Endothelial cell of umbilical vein (primary cell): ENCODE data around the gene ADGRD2. TPM values are rescaled to one million over a fixed set of nuclear protein-coding genes. Genes with fewer than 3 reads are reported as not detected.
A peak's percentile ranks its signal among the peaks of the same experiment; 100 is the strongest.

Experiments used
- BruUV-seq: library from RNA; stranded (reverse); fragments of 400-500 nt; replicated peaks from 2 replicates; lab custom pipeline; 2021; lab: Mats Ljungman, UMichigan
- CTCF ChIA-PET: fragments of 300-600, 350-600 bp; sonication (Branson Sonifier 250); formaldehyde crosslinking; loops from one replicate; lab custom pipeline; 2021; ENCODE audit warnings: antibody characterized with exemption, inconsistent platforms; lab: Charles Lee
- POLR2A ChIA-PET: fragments of 300-600, 350-600 bp; sonication (Branson Sonifier 250); formaldehyde crosslinking; loops from one replicate; lab custom pipeline; 2021; ENCODE audit warnings: antibody characterized with exemption, inconsistent platforms; lab: Charles Lee
- DNase-seq: peaks from one replicate; pipeline ENCODE4 v3.0.0-alpha.2; 2011; ENCODE audit warnings: low read depth, low spot score
- FAIRE-seq: peaks from 2 replicates; lab custom pipeline; 2011; peaks lifted over from hg19 to GRCh38; lab: Jason Lieb, UNC
- H2AFZ ChIP-seq: 2 replicates; pipeline ENCODE4 v1.6.0; 2012; ENCODE audit warnings: low read depth, low read length, control low read depth, inconsistent platforms
- H3K27ac ChIP-seq: 2 replicates; pipeline ENCODE4 v1.5.1; 2011; ENCODE audit warnings: low read depth, mild to moderate bottlenecking, control low read depth, low read length, moderate library complexity; ENCODE audit not compliant: insufficient read depth
- H3K27me3 ChIP-seq, 2 experiments: 2 replicates each; pipeline versions ENCODE4 v1.6.0 to v1.6.1; 2011; ENCODE audit warnings: low read length in 2 of 2, mixed read lengths in 1 of 2; ENCODE audit not compliant: control insufficient read depth in 2 of 2, insufficient read depth in 2 of 2
- H3K36me3 ChIP-seq, 2 experiments: 2 replicates in 1 of 2; 3 replicates in 1 of 2; pipeline ENCODE4 v1.5.1; 2011; ENCODE audit warnings: low read length in 2 of 2, mild to moderate bottlenecking in 1 of 2, moderate library complexity in 1 of 2; ENCODE audit not compliant: control insufficient read depth in 2 of 2, insufficient read depth in 2 of 2; ENCODE audit errors: extremely low read depth in 1 of 2
- H3K4me1 ChIP-seq: 3 replicates; pipeline ENCODE4 v1.5.1; 2011; ENCODE audit warnings: mild to moderate bottlenecking, low read length; ENCODE audit not compliant: control insufficient read depth, insufficient read depth; ENCODE audit errors: extremely low read depth
- H3K4me2 ChIP-seq: 2 replicates; pipeline ENCODE4 v1.6.1; 2011; ENCODE audit warnings: low read length, control low read depth, mixed read lengths; ENCODE audit not compliant: insufficient read depth
- H3K4me3 ChIP-seq, 3 experiments: fragments of 200-600 bp in 1 of 3; sonication (generic), shearing (Covaris generic) in 1 of 3; replicated peaks in 1 of 3; 2 replicates each; pipeline ENCODE4 v1.5.1; 2011 to 2016; ENCODE audit warnings: control low read depth in 3 of 3, low read length in 3 of 3, mild to moderate bottlenecking in 2 of 3, inconsistent platforms in 1 of 3, low read depth in 1 of 3, moderate library complexity in 1 of 3; ENCODE audit not compliant: insufficient read depth in 1 of 3
- H3K79me2 ChIP-seq: 2 replicates; pipeline ENCODE4 v1.6.0; 2012; ENCODE audit warnings: low read length, inconsistent platforms; ENCODE audit not compliant: control insufficient read depth, insufficient read depth
- H3K9ac ChIP-seq: replicated peaks from 2 replicates; pipeline ENCODE3; 2011; ENCODE audit warnings: low read length, control low read depth; ENCODE audit not compliant: insufficient read depth; ENCODE audit errors: extremely low read depth
- H3K9me1 ChIP-seq: replicated peaks from 3 replicates; pipeline ENCODE4 v1.6.0; 2011; ENCODE audit warnings: mild to moderate bottlenecking, low read length; ENCODE audit not compliant: control insufficient read depth, insufficient read depth; ENCODE audit errors: extremely low read depth
- H3K9me3 ChIP-seq: replicated peaks from 2 replicates; pipeline ENCODE4 v1.5.1; 2012; ENCODE audit warnings: low read length, inconsistent platforms; ENCODE audit not compliant: control insufficient read depth, insufficient read depth
- H4K20me1 ChIP-seq: replicated peaks from 2 replicates; pipeline ENCODE3; 2011; ENCODE audit warnings: mild to moderate bottlenecking, low read length; ENCODE audit not compliant: control insufficient read depth, insufficient read depth; ENCODE audit errors: extremely low read depth
- EZH2 ChIP-seq: IDR thresholded peaks from 2 replicates; pipeline ENCODE4 v1.6.1; 2012; ENCODE audit warnings: borderline replicate concordance, low read depth, mild to moderate bottlenecking, moderate library complexity, low read length, inconsistent platforms; ENCODE audit not compliant: severe bottlenecking
- FOS ChIP-seq: IDR thresholded peaks from 2 replicates; pipeline ENCODE4 v1.6.1; 2011; ENCODE audit warnings: mild to moderate bottlenecking, low read length, moderate library complexity, borderline replicate concordance; ENCODE audit not compliant: insufficient read depth
- GATA2 ChIP-seq: IDR thresholded peaks from 2 replicates; pipeline ENCODE4 v1.7.0; 2011; ENCODE audit warnings: low read depth, mild to moderate bottlenecking, moderate library complexity, mixed read lengths, low read length; ENCODE audit not compliant: insufficient read length, insufficient read depth
- JUN ChIP-seq: IDR thresholded peaks from 2 replicates; pipeline ENCODE4 v1.6.1; 2011; ENCODE audit warnings: borderline replicate concordance, low read depth; ENCODE audit not compliant: insufficient read length, insufficient read depth
- MYC ChIP-seq: IDR thresholded peaks from one replicate; pipeline ENCODE4 v1.6.1; 2011; ENCODE audit warnings: mild to moderate bottlenecking, low read depth, low read length
- POLR2A ChIP-seq: IDR thresholded peaks from 2 replicates; pipeline ENCODE4 v1.6.1; 2012; ENCODE audit warnings: low read depth, mild to moderate bottlenecking, control low read depth, low read length
- POLR2AphosphoS5 ChIP-seq: IDR thresholded peaks from 2 replicates; pipeline ENCODE4 v1.6.1; 2012; ENCODE audit warnings: low read depth, mild to moderate bottlenecking, control low read depth, low read length, moderate library complexity; ENCODE audit not compliant: insufficient read depth
- dilution Hi-C: fragments of 300-500 bp; cut with MboI; formaldehyde crosslinking; loops from one replicate; pipeline ENCODE4 v1.15.0; 2019; ENCODE audit warnings: low sequenced_read_pairs; ENCODE audit not compliant: extremely low pct_ligation_motif_present
- intact Hi-C: fragments of 100-400 bp; cut with micrococcal nuclease; formaldehyde crosslinking; loops from one replicate; pipeline ENCODE4 v1.10.0; 2022
- polyA plus RNA-seq, 4 experiments: library from polyadenylated mRNA; depleted of rRNA in 3 of 4; stranded (reverse) in 3 of 4; unstranded in 1 of 4; fragments of >200 nt; gene quantifications; 2 replicates each; pipeline versions ENCODE4 v1.2.1 to v1.2.3, GENCODE V29; 2011 to 2012; ENCODE audit warnings: missing spikeins in 1 of 4
- total RNA-seq: library from RNA; stranded (reverse); gene quantifications from 2 replicates; pipeline ENCODE4 v1.2.3, GENCODE V29; 2021
- TF ChIP-seq, protein P1 (sequence below): IDR thresholded peaks from 2 replicates; pipeline ENCODE4 v1.6.1; 2011; ENCODE audit not compliant: insufficient read depth, insufficient read length
- TF ChIP-seq, protein P2 (sequence below), 2 donors: IDR thresholded peaks; 1 replicate in 1 of 2; 2 replicates in 1 of 2; pipeline ENCODE4 v1.5.1; 2011; ENCODE audit warnings: low read length in 2 of 2, mild to moderate bottlenecking in 2 of 2, moderate library complexity in 2 of 2, control low read depth in 1 of 2, inconsistent platforms in 1 of 2, low read depth in 1 of 2; ENCODE audit not compliant: insufficient read depth in 1 of 2; ENCODE audit errors: extremely low read depth in 1 of 2

The ADGRD2 gene
- total and polyA plus RNA-seq, 2 donors (not counting 3 experiments of a cell fraction or from before 2014, with no cell fraction given), result not detected

DNA sequence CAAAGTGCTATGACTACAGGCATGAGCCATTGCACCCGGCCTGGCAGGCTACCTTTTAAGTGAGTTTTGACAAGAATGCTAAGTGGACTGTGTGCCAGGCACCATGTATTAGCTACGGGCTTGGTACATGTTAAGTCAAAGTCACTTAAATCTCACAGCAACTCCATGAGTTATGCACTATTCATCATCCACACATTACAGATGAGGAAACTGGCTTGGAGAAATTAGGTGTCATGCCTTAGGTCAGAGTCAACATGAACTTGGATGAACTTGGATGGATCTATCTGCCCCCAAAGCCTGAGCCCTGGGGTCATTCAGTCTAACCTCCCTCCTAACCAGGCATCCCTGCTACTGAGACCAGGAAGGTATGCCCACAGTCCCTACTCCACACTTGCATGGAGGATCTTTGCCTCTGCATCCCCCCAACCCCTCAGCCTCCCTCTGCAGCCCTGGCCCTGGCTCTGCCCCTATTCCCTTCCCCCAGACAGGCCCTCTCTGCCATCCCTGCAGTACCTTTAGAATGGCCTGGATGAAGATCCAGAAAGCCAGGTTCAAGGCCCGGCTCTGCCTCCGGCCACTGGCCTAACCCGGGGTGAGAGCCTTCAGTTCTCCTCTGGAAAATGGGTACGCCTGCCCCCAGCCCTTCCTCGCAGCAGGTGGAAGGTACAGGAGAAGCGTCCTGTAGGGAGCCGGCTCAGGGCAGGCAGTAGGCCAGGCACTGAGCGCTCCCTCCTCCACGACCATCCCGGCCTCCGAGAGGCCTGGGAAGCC, 685 bp upstream of the ADGRD2 start:
- no peak overlapping the region for H3K4me2 ChIP-seq
- BruUV-seq, result no TSS peak
- peaks cover 19 to 29% of the 10 kb centered on the region in 2 experiments for H3K27me3 ChIP-seq
- no peak overlapping the region for H2AFZ ChIP-seq
- no peak overlapping the region for H3K9ac ChIP-seq
- H3K79me2 ChIP-seq, result no peaks in the 10 kb centered on the region
- DNase-seq, result no peak
- TF ChIP-seq EZH2, result peak; percentile 5
- TF ChIP-seq MYC, result no peak
- FAIRE-seq, result no peak
- CTCF ChIA-PET, result interaction anchor here (1.2 kb wide), 1 partner anchor 29 kb away, joined by 3 read pairs; no protein-coding TSS in a partner anchor
- no peaks in the 10 kb centered on the region for H3K9me1 ChIP-seq
- intact Hi-C loops, result no loop called here
- POLR2A ChIA-PET, result no interaction called here
- dilution Hi-C loops, result no loop called here
- peaks cover 3% of the 10 kb centered on the region for H3K4me1 ChIP-seq
- H3K4me3 ChIP-seq, result no peak overlapping the region
- H3K27ac ChIP-seq, result no peak overlapping the region
- H3K36me3 ChIP-seq, result no peaks in the 10 kb centered on the region
- H4K20me1 ChIP-seq, result no peaks in the 10 kb centered on the region
- no peaks in the 10 kb centered on the region for H3K9me3 ChIP-seq

DNA sequence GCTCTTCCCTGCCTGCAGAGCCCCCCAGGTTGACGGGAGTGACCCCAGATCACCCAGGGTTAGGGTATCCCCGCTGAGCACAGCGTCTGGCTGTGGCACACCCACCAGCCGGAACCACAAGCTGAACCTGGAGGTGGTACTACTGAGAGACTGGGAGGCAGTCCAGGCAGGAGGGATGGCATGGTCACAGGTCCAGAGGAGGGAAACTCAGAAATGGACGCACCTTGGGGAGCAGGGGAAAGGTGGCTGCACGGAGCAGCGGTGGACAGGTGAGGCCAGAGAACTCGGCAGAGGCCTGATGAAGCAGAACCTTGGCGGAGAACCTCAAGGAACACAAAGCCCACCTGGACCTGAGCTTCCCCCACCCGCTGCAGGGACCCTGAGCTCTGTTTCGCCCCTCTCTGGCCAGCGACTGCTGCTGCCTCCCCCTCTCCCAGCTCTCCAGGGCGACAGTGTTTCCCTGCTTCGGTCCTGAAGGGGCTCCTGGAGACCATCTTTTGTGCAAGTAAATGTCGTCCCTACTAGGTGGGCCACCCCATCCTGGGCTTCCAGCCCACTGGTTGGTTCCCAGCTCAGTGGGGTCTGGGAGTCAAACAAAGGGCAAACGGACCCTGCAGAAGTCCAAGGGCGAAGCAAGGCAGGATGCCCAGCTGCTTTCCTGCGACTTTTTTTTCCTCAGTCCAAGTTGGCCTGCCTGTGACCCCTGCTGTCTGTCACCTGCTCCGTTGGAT, 845 bp downstream of the ADGRD2 start:
- BruUV-seq, result no TSS peak
- no peak overlapping the region for H3K4me2 ChIP-seq

More for the DNA sequence above, 845 bp downstream of the ADGRD2 start:
- no peak for TF ChIP-seq MYC
- no peak for TF ChIP-seq POLR2AphosphoS5
- TF ChIP-seq, protein P1, sequence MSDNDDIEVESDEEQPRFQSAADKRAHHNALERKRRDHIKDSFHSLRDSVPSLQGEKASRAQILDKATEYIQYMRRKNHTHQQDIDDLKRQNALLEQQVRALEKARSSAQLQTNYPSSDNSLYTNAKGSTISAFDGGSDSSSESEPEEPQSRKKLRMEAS, result no peak
- no peak for TF ChIP-seq EZH2
- TF ChIP-seq JUN, result no peak
- TF ChIP-seq, protein P2, sequence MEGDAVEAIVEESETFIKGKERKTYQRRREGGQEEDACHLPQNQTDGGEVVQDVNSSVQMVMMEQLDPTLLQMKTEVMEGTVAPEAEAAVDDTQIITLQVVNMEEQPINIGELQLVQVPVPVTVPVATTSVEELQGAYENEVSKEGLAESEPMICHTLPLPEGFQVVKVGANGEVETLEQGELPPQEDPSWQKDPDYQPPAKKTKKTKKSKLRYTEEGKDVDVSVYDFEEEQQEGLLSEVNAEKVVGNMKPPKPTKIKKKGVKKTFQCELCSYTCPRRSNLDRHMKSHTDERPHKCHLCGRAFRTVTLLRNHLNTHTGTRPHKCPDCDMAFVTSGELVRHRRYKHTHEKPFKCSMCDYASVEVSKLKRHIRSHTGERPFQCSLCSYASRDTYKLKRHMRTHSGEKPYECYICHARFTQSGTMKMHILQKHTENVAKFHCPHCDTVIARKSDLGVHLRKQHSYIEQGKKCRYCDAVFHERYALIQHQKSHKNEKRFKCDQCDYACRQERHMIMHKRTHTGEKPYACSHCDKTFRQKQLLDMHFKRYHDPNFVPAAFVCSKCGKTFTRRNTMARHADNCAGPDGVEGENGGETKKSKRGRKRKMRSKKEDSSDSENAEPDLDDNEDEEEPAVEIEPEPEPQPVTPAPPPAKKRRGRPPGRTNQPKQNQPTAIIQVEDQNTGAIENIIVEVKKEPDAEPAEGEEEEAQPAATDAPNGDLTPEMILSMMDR (IDR thresholded peaks at IDR 0.05; ENCODE audit: extremely low read depth in 1 of 2, insufficient read depth in 1 of 2, low read depth in 1 of 2, low read length in 2 of 2), result no peak
- no peak for TF ChIP-seq POLR2A
- TF ChIP-seq GATA2, result no peak
- no peak for TF ChIP-seq FOS
- FAIRE-seq (no peak), DNase-seq (no peak)
- H3K9me1 ChIP-seq, result no peaks in the 10 kb centered on the region
- H3K27me3 ChIP-seq, result peaks cover 19 to 29% of the 10 kb centered on the region in 2 experiments
- no peaks in the 10 kb centered on the region for H3K79me2 ChIP-seq
- no peaks in the 10 kb centered on the region for H4K20me1 ChIP-seq
- no peaks in the 10 kb centered on the region for H3K36me3 ChIP-seq
- no peaks in the 10 kb centered on the region for H3K9me3 ChIP-seq
- no peak overlapping the region for H3K4me3 ChIP-seq
- H3K4me1 ChIP-seq, result peaks cover 3% of the 10 kb centered on the region
- intact Hi-C loops, result no loop called here
- no peak overlapping the region for H3K27ac ChIP-seq
- no peak overlapping the region for H3K9ac ChIP-seq
- dilution Hi-C loops, result no loop called here
- ChIA-PET POLR2A (no interaction called here), CTCF (interaction anchor here (0.9 kb wide), 1 partner anchor 11 kb away, joined by 3 read pairs; no protein-coding TSS in a partner anchor)
- H2AFZ ChIP-seq, result no peak overlapping the region
